Activated CD4-positive, alpha-beta memory T cell treated with anti-CD3 and anti-CD28 coated beads for 36 hours (primary cell): ENCODE data around the gene C12orf60. TPM values are rescaled to one million over a fixed set of nuclear protein-coding genes. Genes with fewer than 3 reads are reported as not detected.
"Not testable (repeated sequence)": the region's sequence is repeated elsewhere in the genome, so short reads cannot be mapped to it uniquely, and the experiment has no call there.

Experiments used
- CTCF ChIA-PET: fragments of 350-600 bp; sonication (Branson Sonifier 250); formaldehyde crosslinking; loops from one replicate; lab custom pipeline; 2021; ENCODE audit warnings: antibody characterized with exemption, inconsistent platforms; lab: Charles Lee
- POLR2A ChIA-PET: fragments of 350-600 bp; sonication (Branson Sonifier 250); formaldehyde crosslinking; loops from one replicate; lab custom pipeline; 2021; ENCODE audit warnings: antibody characterized with exemption; lab: Charles Lee
- DNase-seq: peaks from one replicate; pipeline ENCODE4 v3.0.0-alpha.2; 2020
- H3K27ac Mint-ChIP-seq: one replicate; pipeline ENCODE4 v1.8.0; 2021; ENCODE audit warnings: mixed read lengths
- H3K27me3 Mint-ChIP-seq: one replicate; pipeline ENCODE4 v1.8.0; 2021; ENCODE audit warnings: mixed read lengths
- H3K36me3 Mint-ChIP-seq: one replicate; pipeline ENCODE4 v1.8.0; 2021; ENCODE audit warnings: mixed read lengths
- H3K4me1 Mint-ChIP-seq: one replicate; pipeline ENCODE4 v1.8.0; 2021; ENCODE audit warnings: low read depth, mixed read lengths
- H3K4me3 Mint-ChIP-seq: one replicate; pipeline ENCODE4 v1.8.0; 2021; ENCODE audit warnings: mild to moderate bottlenecking, mixed read lengths
- H3K9me3 Mint-ChIP-seq: one replicate; pipeline ENCODE4 v1.8.0; 2021; ENCODE audit warnings: mixed read lengths
- intact Hi-C: fragments of 100-400 bp; cut with micrococcal nuclease; formaldehyde crosslinking; loops from one replicate; pipeline ENCODE4 v1.15.1; 2023
- total RNA-seq, 2 experiments: library from RNA; stranded (reverse); gene quantifications; one replicate each; pipeline ENCODE4 v1.2.3, GENCODE V29; 2021

C12orf60 gene
- total RNA-seq = 1 to 10 TPM; 3.3 to 3.4 TPM

- Mint-ChIP-seq H3K27ac (no peak within 1 kb of the TSS), H3K27me3 (no peaks in the 10 kb centered on the region)
Observed at GRCh38 chr12:14803011-14803829, at the start of gene C12orf60, which contains the start of gene WBP11. TSS of gene C12orf60 (plus strand) at chr12:14803670. CDS start at chr12:14822936, 19,266 bp downstream. TSS of gene WBP11 (minus strand) at chr12:14803478. CDS start at chr12:14801383, 2,095 bp downstream.

GRCh38 chr12:14756334-14757143 lies 46.9 kb upstream of the C12orf60 start:
- H3K9me3 Mint-ChIP-seq = peaks cover 20% of the 10 kb centered on the region
- intact Hi-C loops = no loop called here
- no peak overlapping the region for H3K4me3 Mint-ChIP-seq
- DNase-seq = no peak
- H3K36me3 Mint-ChIP-seq = peaks cover 17% of the 10 kb centered on the region
- H3K27me3 Mint-ChIP-seq = no peaks in the 10 kb centered on the region
- H3K4me1 Mint-ChIP-seq = peaks cover 10% of the 10 kb centered on the region
- CTCF ChIA-PET = interaction anchor here (0.8 to 1.3 kb wide), 2 partner anchors 22 to 47 kb away, joined by 3 read pairs; partner anchors contain the start of genes C12orf60 and WBP11
- POLR2A ChIA-PET = interaction anchor here (0.5 kb wide), 1 partner anchor 377 kb away, joined by 6 read pairs; no protein-coding TSS in a partner anchor
- no peak overlapping the region for H3K27ac Mint-ChIP-seq

More at GRCh38 chr12:14803011-14803829, at the start of gene C12orf60, which contains the start of gene WBP11:
- Mint-ChIP-seq H3K36me3 (peaks cover 20% of the 10 kb centered on the region), H3K9me3 (no peaks in the 10 kb centered on the region), H3K4me1 (peaks cover 35% of the 10 kb centered on the region), H3K4me3 (no peak within 1 kb of the TSS)
- intact Hi-C loops = loop anchor here (1.0 kb wide), 5 partner anchors 21 to 158 kb away; partner anchors contain the start of gene ARHGDIB
- DNase-seq = peak; percentile 93
- CTCF ChIA-PET = interaction anchor here (0.5 to 4.2 kb wide), 13 partner anchors 10 to 194 kb away, joined by 3 to 33 read pairs (median 4); partner anchors contain the start of genes ARHGDIB and ERP27
- POLR2A ChIA-PET = interaction anchor here (0.5 to 4.8 kb wide), 9 partner anchors 10 to 330 kb away, joined by 3 to 95 read pairs (median 4); partner anchors contain the start of gene ARHGDIB

- DNase-seq, H3K4me3 Mint-ChIP-seq, intact Hi-C loops, CTCF ChIA-PET, H3K27ac Mint-ChIP-seq, POLR2A ChIA-PET, H3K27me3 Mint-ChIP-seq: not testable (repeated sequence)
- Mint-ChIP-seq H3K9me3 (peaks cover 27% of the 10 kb centered on the region), H3K36me3 (peaks cover 33% of the 10 kb centered on the region), H3K4me1 (peaks cover 13% of the 10 kb centered on the region)
Observed at GRCh38 chr12:14759711-14760280, 43.7 kb upstream of the C12orf60 start.

DNA sequence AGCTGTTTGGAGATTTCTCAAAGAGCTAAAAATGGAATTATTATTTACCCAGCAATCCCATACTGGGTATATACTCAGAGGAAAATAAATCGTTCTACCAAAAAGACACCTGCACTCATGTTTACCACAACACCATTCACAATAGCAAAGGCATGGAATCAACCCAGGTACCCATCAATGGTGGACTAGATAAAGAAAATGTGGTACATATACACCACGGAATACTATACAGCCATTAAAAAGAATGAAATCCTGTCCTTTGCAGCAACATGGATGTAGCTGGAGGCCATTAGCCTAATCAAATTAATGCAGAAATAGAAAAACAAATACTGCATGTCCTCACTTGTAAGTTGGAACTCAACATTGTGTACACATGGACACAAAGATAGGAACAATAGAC lies 38.1 kb upstream of the C12orf60 start:
- ChIA-PET CTCF (interaction anchor here (0.7 kb wide), 1 partner anchor 49 kb away, joined by 3 read pairs; no protein-coding TSS in a partner anchor), POLR2A (no interaction called here)
- intact Hi-C loops = no loop called here
- H3K9me3 Mint-ChIP-seq = peaks cover 37% of the 10 kb centered on the region
- DNase-seq = no peak
- H3K4me1 Mint-ChIP-seq = peaks cover 33% of the 10 kb centered on the region
- H3K27me3 Mint-ChIP-seq = no peaks in the 10 kb centered on the region
- peaks cover 68% of the 10 kb centered on the region for H3K36me3 Mint-ChIP-seq
- no peak overlapping the region for H3K27ac Mint-ChIP-seq
- H3K4me3 Mint-ChIP-seq = no peak overlapping the region

- H3K27me3 Mint-ChIP-seq, H3K27ac Mint-ChIP-seq, DNase-seq, POLR2A ChIA-PET, CTCF ChIA-PET, H3K4me3 Mint-ChIP-seq, intact Hi-C loops: not testable (repeated sequence)
- Mint-ChIP-seq H3K36me3 (peaks cover 70% of the 10 kb centered on the region), H3K9me3 (peaks cover 32% of the 10 kb centered on the region), H3K4me1 (peaks cover 34% of the 10 kb centered on the region)
Observed at GRCh38 chr12:14766020-14766419, 37.5 kb upstream of the C12orf60 start.

- DNase-seq = no peak
- H3K27ac Mint-ChIP-seq = peak overlapping the region; percentile 45
- CTCF ChIA-PET = no interaction called here
- intact Hi-C loops = no loop called here
- peaks cover 26% of the 10 kb centered on the region for H3K9me3 Mint-ChIP-seq
- peaks cover 38% of the 10 kb centered on the region for H3K4me1 Mint-ChIP-seq
- POLR2A ChIA-PET = no interaction called here
- no peak overlapping the region for H3K4me3 Mint-ChIP-seq
- H3K36me3 Mint-ChIP-seq = peaks cover 64% of the 10 kb centered on the region
- H3K27me3 Mint-ChIP-seq = no peaks in the 10 kb centered on the region
Observed at GRCh38 chr12:14766649-14767215, 36.7 kb upstream of the C12orf60 start.

DNA sequence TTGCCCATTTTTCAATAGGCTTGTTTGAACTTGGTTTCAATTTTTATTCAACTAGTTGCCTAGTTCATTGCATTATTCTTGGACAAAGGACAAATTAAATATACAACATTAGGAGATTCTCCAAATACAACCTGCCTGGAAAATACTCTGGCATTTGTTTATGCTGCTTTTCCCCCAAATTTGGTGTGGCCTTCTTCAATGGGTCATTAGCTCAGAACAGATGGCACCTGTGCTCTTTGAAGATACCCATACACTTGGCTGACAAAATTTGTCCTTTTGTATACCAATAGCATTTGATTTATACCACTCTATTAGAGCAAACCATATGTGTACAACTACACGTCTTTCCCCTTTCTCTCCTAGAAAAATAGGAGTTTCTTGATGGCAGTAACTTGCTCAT lies 35.9 kb upstream of the C12orf60 start:
- H3K27ac Mint-ChIP-seq = peak overlapping the region; percentile 38
- POLR2A ChIA-PET = no interaction called here
- peaks cover 40% of the 10 kb centered on the region for H3K4me1 Mint-ChIP-seq
- peaks cover 22% of the 10 kb centered on the region for H3K9me3 Mint-ChIP-seq
- H3K27me3 Mint-ChIP-seq = no peaks in the 10 kb centered on the region
- H3K4me3 Mint-ChIP-seq = peak overlapping the region; percentile 5
- H3K36me3 Mint-ChIP-seq = peaks cover 55% of the 10 kb centered on the region
- CTCF ChIA-PET = interaction anchor here (1.0 kb wide), 1 partner anchor 45 kb away, joined by 4 read pairs; no protein-coding TSS in a partner anchor
- no peak for DNase-seq
- intact Hi-C loops = no loop called here

GRCh38 chr12:14768823-14769405 lies 34.6 kb upstream of the C12orf60 start:
- intact Hi-C loops = no loop called here
- Mint-ChIP-seq H3K36me3 (peaks cover 51% of the 10 kb centered on the region), H3K4me1 (peaks cover 40% of the 10 kb centered on the region), H3K4me3 (peak overlapping the region; percentile 98), H3K27ac (peak overlapping the region; percentile 100), H3K9me3 (peaks cover 21% of the 10 kb centered on the region), H3K27me3 (no peaks in the 10 kb centered on the region)
- POLR2A ChIA-PET = interaction anchor here (0.9 to 8.1 kb wide), 5 partner anchors 34 to 404 kb away, joined by 4 to 95 read pairs (median 5); partner anchors contain the start of genes ATF7IP, C12orf60 and WBP11
- CTCF ChIA-PET = interaction anchor here (0.6 to 3.1 kb wide), 14 partner anchors 13 to 531 kb away, joined by 3 to 33 read pairs (median 5); partner anchors contain the start of genes ARHGDIB, C12orf60 and WBP11
- peak; percentile 82 for DNase-seq

GRCh38 chr12:14769466-14769968 lies 34.0 kb upstream of the C12orf60 start:
- no peaks in the 10 kb centered on the region for H3K27me3 Mint-ChIP-seq
- H3K27ac Mint-ChIP-seq = peak overlapping the region; percentile 100
- no peak for DNase-seq
- H3K4me1 Mint-ChIP-seq = peaks cover 39% of the 10 kb centered on the region
- POLR2A ChIA-PET = interaction anchor here (0.6 to 8.1 kb wide), 11 partner anchors 14 to 404 kb away, joined by 3 to 95 read pairs (median 4); partner anchors contain the start of genes ARHGDIB, ATF7IP, C12orf60 and WBP11
- intact Hi-C loops = no loop called here
- H3K9me3 Mint-ChIP-seq = peaks cover 21% of the 10 kb centered on the region
- CTCF ChIA-PET = interaction anchor here (0.6 to 3.1 kb wide), 19 partner anchors 12 to 532 kb away, joined by 3 to 33 read pairs (median 4); partner anchors contain the start of genes ARHGDIB, C12orf60 and WBP11
- H3K4me3 Mint-ChIP-seq = peak overlapping the region; percentile 98
- peaks cover 53% of the 10 kb centered on the region for H3K36me3 Mint-ChIP-seq

DNA sequence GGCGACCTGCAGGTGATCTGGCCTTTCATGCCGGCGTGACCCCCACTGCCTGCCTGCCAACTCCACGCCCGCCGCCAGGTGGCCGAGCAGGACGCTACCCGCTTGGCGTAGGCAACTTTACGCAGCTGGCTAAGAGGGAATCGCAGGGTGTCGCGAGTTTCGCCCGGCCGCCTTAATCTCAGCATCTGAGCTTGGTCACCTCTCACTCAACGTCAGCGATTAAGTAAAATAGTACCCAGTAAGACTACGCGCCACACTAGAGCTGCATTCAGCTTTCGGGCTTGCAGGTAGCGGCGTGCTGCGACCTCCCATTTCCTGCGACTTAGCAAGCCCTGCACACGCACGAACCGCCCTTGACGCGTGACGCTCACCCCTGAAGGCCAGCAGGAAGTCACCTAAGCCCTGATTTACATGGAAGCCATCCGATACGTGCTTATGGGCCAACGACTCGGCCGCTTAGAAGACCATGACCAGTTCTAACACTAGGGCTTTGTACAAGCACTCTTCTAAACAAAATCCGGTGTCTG lies 33.4 kb upstream of the C12orf60 start:
- peaks cover 52% of the 10 kb centered on the region for H3K36me3 Mint-ChIP-seq
- H3K27me3 Mint-ChIP-seq = no peaks in the 10 kb centered on the region
- ChIA-PET POLR2A (interaction anchor here (0.6 to 8.1 kb wide), 15 partner anchors 13 to 550 kb away, joined by 3 to 95 read pairs (median 4); partner anchors contain the start of genes ARHGDIB, ATF7IP, C12orf60 and WBP11), CTCF (interaction anchor here (0.7 to 3.1 kb wide), 16 partner anchors 12 to 532 kb away, joined by 3 to 33 read pairs (median 5); partner anchors contain the start of genes ARHGDIB, C12orf60 and WBP11)
- intact Hi-C loops = loop anchor here (1.0 to 5.0 kb wide), 5 partner anchors 191 to 1113 kb away; partner anchors contain the start of genes ARHGDIB and STRAP
- peaks cover 21% of the 10 kb centered on the region for H3K9me3 Mint-ChIP-seq
- peaks cover 39% of the 10 kb centered on the region for H3K4me1 Mint-ChIP-seq
- H3K4me3 Mint-ChIP-seq = peak overlapping the region; percentile 98
- peak overlapping the region; percentile 100 for H3K27ac Mint-ChIP-seq
- DNase-seq = peak; percentile 94
